IMR-90 (cell line): Measurements from ENCODE around the gene TVP23C. TPM values are rescaled to one million over a fixed set of nuclear protein-coding genes. Genes with fewer than 3 reads are reported as not detected.

Experiments
- ATAC-seq: fragments of 200-7000 bp; cut with Tn5 transposase; 2 replicates; pipeline ENCODE4 v1.9.1; 2020; ENCODE audit warnings: low read depth, mild to moderate bottlenecking, moderate library complexity
- BruUV-seq: library from RNA; stranded (reverse); fragments of 400-500 nt; replicated peaks from 2 replicates; lab custom pipeline; 2021; lab: Mats Ljungman, UMichigan
- CTCF ChIA-PET: fragments of 300-600 bp; formaldehyde crosslinking; extraction: SDS; loops from one replicate; lab custom pipeline; 2021; ENCODE audit warnings: antibody characterized with exemption; lab: Yijun Ruan, JAX
- POLR2A ChIA-PET: fragments of 300-600 bp; sonication (Branson Sonifier 250); formaldehyde crosslinking; loops from one replicate; lab custom pipeline; 2022; ENCODE audit warnings: antibody characterized with exemption; ENCODE audit not compliant: unreplicated experiment; lab: Charles Lee
- DNase-seq: peaks from one replicate; pipeline ENCODE4 v3.0.0; 2013
- H2AFZ ChIP-seq: replicated peaks from 2 replicates; pipeline ENCODE3; 2013; ENCODE audit warnings: low read length, mild to moderate bottlenecking; ENCODE audit not compliant: poor library complexity
- H2AK5ac ChIP-seq: 2 replicates; pipeline ENCODE4 v1.6.1; 2013; ENCODE audit warnings: low read depth, low read length, inconsistent platforms
- H2AK9ac ChIP-seq: replicated peaks from 2 replicates; pipeline ENCODE3; 2013; ENCODE audit warnings: mild to moderate bottlenecking, low read depth, low read length, moderate library complexity; ENCODE audit not compliant: poor library complexity
- H2BK120ac ChIP-seq: 2 replicates; pipeline ENCODE4 v1.6.1; 2013; ENCODE audit warnings: low read depth, low read length, inconsistent platforms
- H2BK15ac ChIP-seq: 3 replicates; pipeline ENCODE4 v1.6.1; 2013; ENCODE audit warnings: low read depth, low read length, inconsistent platforms
- H2BK20ac ChIP-seq: 2 replicates; pipeline ENCODE4 v1.6.1; 2013; ENCODE audit warnings: low read depth, mild to moderate bottlenecking, inconsistent platforms, low read length, moderate library complexity
- H2BK5ac ChIP-seq: 2 replicates; pipeline ENCODE4 v1.6.1; 2013; ENCODE audit warnings: mild to moderate bottlenecking, low read depth, low read length, inconsistent platforms; ENCODE audit not compliant: poor library complexity, severe bottlenecking
- H3K14ac ChIP-seq: replicated peaks from 2 replicates; pipeline ENCODE4 v1.6.1; 2013; ENCODE audit warnings: low read depth, low read length, inconsistent platforms
- H3K18ac ChIP-seq: 2 replicates; pipeline ENCODE4 v1.6.1; 2013; ENCODE audit warnings: low read depth, low read length, control low read depth
- H3K23ac ChIP-seq: 2 replicates; pipeline ENCODE4 v1.6.1; 2013; ENCODE audit warnings: low read depth, low read length, inconsistent platforms
- H3K27ac ChIP-seq: 2 replicates; pipeline ENCODE4 v1.5.1; 2013; ENCODE audit warnings: mild to moderate bottlenecking, control low read depth, low read length; ENCODE audit not compliant: insufficient read depth
- H3K27me3 ChIP-seq: 2 replicates; pipeline ENCODE4 v1.6.1; 2013; ENCODE audit warnings: low read length; ENCODE audit not compliant: control insufficient read depth, insufficient read depth
- H3K36me3 ChIP-seq: 2 replicates; pipeline ENCODE4 v1.6.1; 2013; ENCODE audit warnings: low read length, mixed read lengths; ENCODE audit not compliant: control insufficient read depth, insufficient read depth
- H3K4ac ChIP-seq: 2 replicates; pipeline ENCODE4 v1.6.1; 2013; ENCODE audit warnings: low read depth, low read length, inconsistent platforms
- H3K4me1 ChIP-seq: 2 replicates; pipeline ENCODE4 v1.6.1; 2013; ENCODE audit warnings: low read length, mixed read lengths; ENCODE audit not compliant: control insufficient read depth, insufficient read depth
- H3K4me2 ChIP-seq: 2 replicates; pipeline ENCODE4 v1.6.1; 2013; ENCODE audit warnings: low read depth, mild to moderate bottlenecking, control low read depth, low read length, moderate library complexity
- H3K4me3 ChIP-seq: 2 replicates; pipeline ENCODE4 v1.5.1; 2013; ENCODE audit warnings: low read depth, mild to moderate bottlenecking, control low read depth, low read length, moderate library complexity; ENCODE audit not compliant: insufficient read depth
- H3K56ac ChIP-seq: 2 replicates; pipeline ENCODE4 v1.6.1; 2013; ENCODE audit warnings: low read length, inconsistent platforms; ENCODE audit not compliant: insufficient read depth; ENCODE audit errors: extremely low read depth
- H3K79me1 ChIP-seq, 2 experiments: 2 replicates each; pipeline ENCODE4 v1.6.1; 2013; ENCODE audit warnings: low read length in 2 of 2, inconsistent platforms in 1 of 2, low read depth in 1 of 2
- H3K9ac ChIP-seq: 2 replicates; pipeline ENCODE4 v1.6.1; 2013; ENCODE audit warnings: low read depth, low read length, control low read depth
- H3K9me1 ChIP-seq: 2 replicates; pipeline ENCODE4 v1.6.1; 2013; ENCODE audit warnings: low read length, inconsistent platforms; ENCODE audit not compliant: insufficient read depth
- H3K9me3 ChIP-seq: 2 replicates; pipeline ENCODE4 v1.6.1; 2013; ENCODE audit warnings: low read length; ENCODE audit not compliant: control insufficient read depth, insufficient read depth
- H4K20me1 ChIP-seq: 2 replicates; pipeline ENCODE4 v1.6.1; 2013; ENCODE audit warnings: low read length, inconsistent platforms; ENCODE audit not compliant: insufficient read depth
- H4K5ac ChIP-seq: 2 replicates; pipeline ENCODE4 v1.6.1; 2013; ENCODE audit warnings: mild to moderate bottlenecking, low read depth, low read length, control low read depth
- H4K8ac ChIP-seq, 2 experiments: 2 replicates each; pipeline ENCODE4 v1.6.1; 2013; ENCODE audit warnings: low read depth in 2 of 2, low read length in 2 of 2, control low read depth in 1 of 2, inconsistent platforms in 1 of 2
- H4K91ac ChIP-seq: 2 replicates; pipeline ENCODE4 v1.6.1; 2013; ENCODE audit warnings: low read depth, low read length, inconsistent platforms; ENCODE audit not compliant: insufficient read depth
- BHLHE40 ChIP-seq: fragments of 150-350 bp; IDR thresholded peaks from 2 replicates; pipeline ENCODE4 v1.6.1; 2016; ENCODE audit warnings: mild to moderate bottlenecking, low read depth, low read length
- CEBPB ChIP-seq: IDR thresholded peaks from 2 replicates; pipeline ENCODE4 v1.6.1; 2012; ENCODE audit warnings: low read depth, low read length, improper control_type of control experiment
- FOS ChIP-seq: fragments of 150-350 bp; IDR thresholded peaks from 2 replicates; pipeline ENCODE4 v1.6.1; 2016; ENCODE audit warnings: low read depth, low read length
- POLR2A ChIP-seq: IDR thresholded peaks from 2 replicates; pipeline ENCODE4 v1.6.1; 2012; ENCODE audit warnings: mild to moderate bottlenecking, low read depth, low read length
- RAD21 ChIP-seq: IDR thresholded peaks from 2 replicates; pipeline ENCODE4 v1.6.1; 2012; ENCODE audit warnings: low read length, improper control_type of control experiment
- RFX5 ChIP-seq: IDR thresholded peaks from 2 replicates; pipeline ENCODE4 v1.8.0; 2012; ENCODE audit warnings: low read depth, mild to moderate bottlenecking, low read length, moderate library complexity
- WGBS, 2 experiments: methylation state at CpG; one replicate each; pipeline versions ENCODE4 v1.1.5 to v1.1.7; 2013; ENCODE audit warnings: missing lambda C conversion rate in 2 of 2; ENCODE audit not compliant: insufficient read length in 1 of 2; ENCODE audit errors: extremely low coverage in 2 of 2; 5-methylcytosine and 5-hydroxymethylcytosine counted together
- dilution Hi-C: fragments of 300-500 bp; cut with HindIII; formaldehyde crosslinking; loops from one replicate; pipeline ENCODE4 v1.14.3; 2018; ENCODE audit warnings: low sequenced_read_pairs; ENCODE audit not compliant: unreplicated experiment
- in situ Hi-C: fragments of 300-500 bp; cut with MboI; formaldehyde crosslinking; loops from 3 replicates; pipeline ENCODE4 v1.14.3; 2019; ENCODE audit warnings: low sequenced_read_pairs, inconsistent platforms, mixed read lengths
- intact Hi-C: fragments of 100-400 bp; cut with micrococcal nuclease; formaldehyde crosslinking; loops from 2 replicates; pipeline ENCODE4 v1.10.0; 2022
- polyA plus RNA-seq, 3 experiments: library from polyadenylated mRNA; depleted of rRNA; stranded (reverse); fragments of >200 nt; gene quantifications; 2 replicates each; pipeline ENCODE4 v1.2.3, GENCODE V29; 2012; ENCODE audit warnings: low replicate concordance in 1 of 3
- total RNA-seq: library from RNA; depleted of rRNA; stranded (reverse); fragments of >200 nt; gene quantifications from 2 replicates; pipeline ENCODE4 v1.2.3, GENCODE V29; 2012
- TF ChIP-seq, protein P1 (sequence below): fragments of 150-350 bp; IDR thresholded peaks from 2 replicates; pipeline ENCODE4 v1.6.1; 2016; ENCODE audit warnings: low read depth, mild to moderate bottlenecking, low read length, moderate library complexity, borderline replicate concordance

TVP23C gene
- total and polyA plus RNA-seq, 2 of the 4 experiments (the other 2 are of a cell fraction), result 7.5 to 12.0 TPM

DNA sequence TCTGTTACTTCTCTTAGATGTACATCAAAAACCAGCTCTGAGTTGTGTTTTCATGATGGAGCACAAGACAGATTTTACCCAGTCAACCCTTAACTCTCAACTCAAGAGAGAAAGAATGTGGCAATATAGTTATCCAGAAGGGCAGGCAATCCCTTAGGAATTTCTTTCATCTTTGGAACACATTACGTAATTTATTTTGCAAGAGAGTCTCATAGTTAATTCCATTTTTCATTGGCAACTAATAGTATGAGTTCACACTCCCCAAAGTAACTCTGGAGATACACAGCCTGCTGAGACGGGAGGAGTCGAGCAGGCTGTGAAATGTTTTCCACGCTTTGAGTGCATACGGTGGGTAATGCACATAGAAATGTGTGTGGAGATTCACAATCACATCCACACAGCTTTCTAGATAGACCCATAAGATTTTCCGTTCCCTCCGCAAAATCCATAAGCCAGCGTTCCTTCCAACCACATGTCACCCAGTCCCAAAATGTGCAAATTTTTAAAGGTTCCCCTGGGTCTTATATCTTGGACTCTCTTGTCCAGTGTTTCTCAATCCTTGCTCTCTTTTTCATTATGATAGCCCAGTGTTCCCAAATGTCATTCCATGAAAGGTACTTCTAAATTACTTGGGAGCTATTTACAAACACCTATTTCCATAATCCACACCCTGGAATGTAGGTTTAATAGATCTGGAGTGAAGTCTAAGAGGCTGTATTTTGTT, 87.5 kb downstream of the TVP23C start:
- H3K4me2 ChIP-seq, result no peak overlapping the region
- no peak overlapping the region for H3K56ac ChIP-seq
- H2AK5ac ChIP-seq, result no peak overlapping the region
- no peak overlapping the region for H3K14ac ChIP-seq
- intact Hi-C loops (no loop called here), dilution Hi-C loops (no loop called here), in situ Hi-C loops (no loop called here)
- DNase-seq, result peak; percentile 62
- no peak overlapping the region for H4K91ac ChIP-seq
- no peak overlapping the region for H2BK5ac ChIP-seq
- H3K36me3 ChIP-seq, result no peaks in the 10 kb centered on the region
- WGBS, 2 experiments, result no CpG with 5 or more reads among the region's 8 CpGs
- no peak overlapping the region for H3K4ac ChIP-seq
- H3K9ac ChIP-seq, result no peak overlapping the region
- H3K9me3 ChIP-seq, result no peaks in the 10 kb centered on the region
- H2BK15ac ChIP-seq, result no peak overlapping the region
- no peak overlapping the region for H3K27ac ChIP-seq
- peaks cover 8% of the 10 kb centered on the region for H3K4me1 ChIP-seq
- H3K18ac ChIP-seq, result no peak overlapping the region
- ChIA-PET POLR2A (no interaction called here), CTCF (interaction anchor here (1.5 kb wide), 1 partner anchor 18 kb away, joined by 4 read pairs; no protein-coding TSS in a partner anchor)
- no peak overlapping the region for H3K4me3 ChIP-seq
- peak; percentile 77 for ATAC-seq
- H2AFZ ChIP-seq, result no peak overlapping the region
- BruUV-seq, result no TSS peak
- H4K5ac ChIP-seq, result no peak overlapping the region
- H3K9me1 ChIP-seq, result peaks cover 6% of the 10 kb centered on the region; the same call in 1 of the 2 replicates
- H3K27me3 ChIP-seq, result no peaks in the 10 kb centered on the region
- no peaks in the 10 kb centered on the region for H4K20me1 ChIP-seq
- TF ChIP-seq, protein P1, sequence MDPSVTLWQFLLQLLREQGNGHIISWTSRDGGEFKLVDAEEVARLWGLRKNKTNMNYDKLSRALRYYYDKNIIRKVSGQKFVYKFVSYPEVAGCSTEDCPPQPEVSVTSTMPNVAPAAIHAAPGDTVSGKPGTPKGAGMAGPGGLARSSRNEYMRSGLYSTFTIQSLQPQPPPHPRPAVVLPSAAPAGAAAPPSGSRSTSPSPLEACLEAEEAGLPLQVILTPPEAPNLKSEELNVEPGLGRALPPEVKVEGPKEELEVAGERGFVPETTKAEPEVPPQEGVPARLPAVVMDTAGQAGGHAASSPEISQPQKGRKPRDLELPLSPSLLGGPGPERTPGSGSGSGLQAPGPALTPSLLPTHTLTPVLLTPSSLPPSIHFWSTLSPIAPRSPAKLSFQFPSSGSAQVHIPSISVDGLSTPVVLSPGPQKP, result no peak
- TF ChIP-seq BHLHE40 (no peak), CEBPB (peak; percentile 85), POLR2A (no peak), FOS (no peak), RFX5 (no peak), RAD21 (no peak)
- H4K8ac ChIP-seq, result no peak overlapping the region
- H2BK120ac ChIP-seq, result no peak overlapping the region
- H2BK20ac ChIP-seq, result no peak overlapping the region
- no peak overlapping the region for H3K23ac ChIP-seq
- no peaks in the 10 kb centered on the region for H3K79me1 ChIP-seq
- H2AK9ac ChIP-seq, result no peak overlapping the region
